ENCODE measurements around the gene IRAG1. TPM values are rescaled to one million over a fixed set of nuclear protein-coding genes. Genes with fewer than 3 reads are reported as not detected.

The IRAG1 gene
- total and polyA plus RNA-seq, 2 donors (not counting 1 experiment from before 2014, with no cell fraction given), result 0.27 to 0.32 TPM

DNA sequence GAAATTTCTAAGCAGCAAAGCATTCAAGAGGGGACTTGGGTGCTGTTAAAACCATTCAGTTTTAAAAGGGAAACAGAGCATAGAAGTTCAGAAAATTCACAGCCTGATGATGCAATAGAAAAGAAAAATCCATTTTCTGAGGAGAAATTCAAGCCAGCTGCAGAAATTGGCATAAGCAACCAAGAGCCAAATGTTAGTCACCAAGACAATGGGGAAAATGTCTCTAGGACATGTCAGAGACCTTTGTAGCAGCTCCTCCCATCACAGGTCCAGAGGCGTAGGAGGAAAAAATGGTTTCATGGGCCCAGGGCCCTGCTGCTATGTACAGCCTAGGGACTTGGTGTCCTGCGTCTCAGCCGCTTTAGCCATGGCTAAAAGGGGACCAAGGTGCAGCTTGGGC, 5.5 kb upstream of the IRAG1 start:
- TF ChIP-seq, protein P1, sequence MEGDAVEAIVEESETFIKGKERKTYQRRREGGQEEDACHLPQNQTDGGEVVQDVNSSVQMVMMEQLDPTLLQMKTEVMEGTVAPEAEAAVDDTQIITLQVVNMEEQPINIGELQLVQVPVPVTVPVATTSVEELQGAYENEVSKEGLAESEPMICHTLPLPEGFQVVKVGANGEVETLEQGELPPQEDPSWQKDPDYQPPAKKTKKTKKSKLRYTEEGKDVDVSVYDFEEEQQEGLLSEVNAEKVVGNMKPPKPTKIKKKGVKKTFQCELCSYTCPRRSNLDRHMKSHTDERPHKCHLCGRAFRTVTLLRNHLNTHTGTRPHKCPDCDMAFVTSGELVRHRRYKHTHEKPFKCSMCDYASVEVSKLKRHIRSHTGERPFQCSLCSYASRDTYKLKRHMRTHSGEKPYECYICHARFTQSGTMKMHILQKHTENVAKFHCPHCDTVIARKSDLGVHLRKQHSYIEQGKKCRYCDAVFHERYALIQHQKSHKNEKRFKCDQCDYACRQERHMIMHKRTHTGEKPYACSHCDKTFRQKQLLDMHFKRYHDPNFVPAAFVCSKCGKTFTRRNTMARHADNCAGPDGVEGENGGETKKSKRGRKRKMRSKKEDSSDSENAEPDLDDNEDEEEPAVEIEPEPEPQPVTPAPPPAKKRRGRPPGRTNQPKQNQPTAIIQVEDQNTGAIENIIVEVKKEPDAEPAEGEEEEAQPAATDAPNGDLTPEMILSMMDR (IDR thresholded peaks at IDR 0.05), result no peak
- no peak for TF ChIP-seq EZH2 (IDR thresholded peaks at IDR 0.05; ENCODE audit: borderline replicate concordance, insufficient read depth, low read depth, low read length, poor library complexity, severe bottlenecking)
- H3K9me3 ChIP-seq (ENCODE audit: control extremely low read depth in 1 of 3, control insufficient read depth in 2 of 3, insufficient read depth in 1 of 3, low read length in 2 of 3), result peaks cover 0 to 9% (median 3%) of the 10 kb centered on the region in 3 donors
- no peak overlapping the region for H3K9ac ChIP-seq (ENCODE audit: low read length)
- 93% methylated on average over 3 of the region's 3 CpGs for WGBS (ENCODE audit: insufficient coverage)
- Mint-ChIP-seq H3K4me3 (no peak overlapping the region), H3K27me3 (peaks cover 2% of the 10 kb centered on the region), H3K4me1 (peaks cover 10% of the 10 kb centered on the region), H3K27ac (no peak overlapping the region), H3K9me3 (ENCODE audit: insufficient read depth) (no peaks in the 10 kb centered on the region)
- no peak overlapping the region for H3K27ac ChIP-seq (ENCODE audit: low read length in 2 of 2)
- intact Hi-C loops (cut with micrococcal nuclease), result no loop called here
- no peaks in the 10 kb centered on the region for H4K20me1 ChIP-seq (ENCODE audit: control insufficient read depth, insufficient read depth, low read length, poor library complexity, severe bottlenecking)
- no peaks in the 10 kb centered on the region for H3K4me1 ChIP-seq (ENCODE audit: control insufficient read depth in 2 of 2, insufficient read depth in 2 of 2, low read length in 2 of 2)
- ChIA-PET POLR2A (no interaction called here), CTCF (no interaction called here)
- H3K36me3 ChIP-seq (replicated peaks in 1 of 2; ENCODE audit: control extremely low read depth in 1 of 2, control insufficient read depth in 1 of 2, extremely low read depth in 1 of 2, insufficient read depth in 2 of 2, low read length in 1 of 2), result no peaks in the 10 kb centered on the region
- H3K4me2 ChIP-seq (replicated peaks; ENCODE audit: low read depth, low read length, poor library complexity, severe bottlenecking), result no peak overlapping the region
- no peaks in the 10 kb centered on the region for H3K79me2 ChIP-seq (ENCODE audit: control insufficient read depth, insufficient read depth, low read length)
- H3K27me3 ChIP-seq (replicated peaks in 1 of 4; ENCODE audit: control extremely low read depth in 1 of 4, control insufficient read depth in 3 of 4, insufficient read depth in 4 of 4, low read length in 3 of 4), result no peaks in the 10 kb centered on the region
- no peak for ATAC-seq (ENCODE audit: low read depth)
- no peak overlapping the region for H3K4me3 ChIP-seq (ENCODE audit: control extremely low read depth in 1 of 5, extremely low read depth in 1 of 5, insufficient read depth in 1 of 5, low read depth in 2 of 5, low read length in 4 of 5)
- DNase-seq, result no peak
- no peak overlapping the region for H2AFZ ChIP-seq (ENCODE audit: insufficient read depth, low read depth, low read length, poor library complexity, severe bottlenecking)

DNA sequence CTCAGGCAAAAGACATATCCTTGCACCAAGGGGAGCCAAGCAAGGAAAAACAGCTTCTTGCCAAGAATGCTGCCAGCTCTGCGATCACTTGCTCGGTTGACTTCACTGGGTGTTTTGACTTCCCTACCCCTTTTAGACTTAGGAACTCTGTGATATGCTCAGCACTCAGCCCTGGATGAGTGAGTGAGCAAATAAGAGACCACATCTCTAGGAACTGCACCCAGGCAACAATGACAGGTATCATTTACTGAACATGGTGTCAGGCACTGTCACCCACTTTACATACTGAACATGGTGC, 3.7 kb upstream of the IRAG1 start:
- Histone ChIP-seq H3K36me3 (replicated peaks in 1 of 2; ENCODE audit: control extremely low read depth in 1 of 2, control insufficient read depth in 1 of 2, extremely low read depth in 1 of 2, insufficient read depth in 2 of 2, low read length in 1 of 2) (no peaks in the 10 kb centered on the region), H3K27ac (ENCODE audit: low read length in 2 of 2) (no peak overlapping the region), H3K9ac (ENCODE audit: low read length) (no peak overlapping the region), H3K79me2 (ENCODE audit: control insufficient read depth, insufficient read depth, low read length) (no peaks in the 10 kb centered on the region), H4K20me1 (ENCODE audit: control insufficient read depth, insufficient read depth, low read length, poor library complexity, severe bottlenecking) (no peaks in the 10 kb centered on the region), H2AFZ (ENCODE audit: insufficient read depth, low read depth, low read length, poor library complexity, severe bottlenecking) (no peak overlapping the region), H3K4me2 (replicated peaks; ENCODE audit: low read depth, low read length, poor library complexity, severe bottlenecking) (no peak overlapping the region), H3K27me3 (replicated peaks in 1 of 4; ENCODE audit: control extremely low read depth in 1 of 4, control insufficient read depth in 3 of 4, insufficient read depth in 4 of 4, low read length in 3 of 4) (no peaks in the 10 kb centered on the region), H3K4me1 (ENCODE audit: control insufficient read depth in 2 of 2, insufficient read depth in 2 of 2, low read length in 2 of 2) (no peaks in the 10 kb centered on the region), H3K9me3 (ENCODE audit: control extremely low read depth in 1 of 3, control insufficient read depth in 2 of 3, insufficient read depth in 1 of 3, low read length in 2 of 3) (peaks cover 0 to 9% (median 3%) of the 10 kb centered on the region in 3 donors), H3K4me3 (ENCODE audit: control extremely low read depth in 1 of 5, extremely low read depth in 1 of 5, insufficient read depth in 1 of 5, low read depth in 2 of 5, low read length in 4 of 5) (no peak overlapping the region)
- 100% methylated on average over 1 of the region's 2 CpGs for WGBS (ENCODE audit: insufficient coverage)
- ChIA-PET CTCF (no interaction called here), POLR2A (no interaction called here)
- peaks cover 4% of the 10 kb centered on the region for H3K27me3 Mint-ChIP-seq
- no peak for DNase-seq
- no peak overlapping the region for H3K27ac Mint-ChIP-seq
- intact Hi-C loops (cut with micrococcal nuclease), result no loop called here
- no peak for TF ChIP-seq EZH2 (IDR thresholded peaks at IDR 0.05; ENCODE audit: borderline replicate concordance, insufficient read depth, low read depth, low read length, poor library complexity, severe bottlenecking)
- TF ChIP-seq, protein P1 (IDR thresholded peaks at IDR 0.05), result no peak
- H3K4me3 Mint-ChIP-seq, result no peak overlapping the region
- H3K9me3 Mint-ChIP-seq (ENCODE audit: insufficient read depth), result no peaks in the 10 kb centered on the region
- no peak for ATAC-seq (ENCODE audit: low read depth)
- peaks cover 12% of the 10 kb centered on the region for H3K4me1 Mint-ChIP-seq

Data from B cell (primary cell).